GM19467 (cell line): ENCODE data around the gene SHISA9.
"Not testable (repeated sequence)": the region's sequence is repeated elsewhere in the genome, so short reads cannot be mapped to it uniquely, and the experiment has no call there.

Experiments
- ATAC-seq: cut with Tn5 transposase; IDR thresholded peaks from one replicate; pipeline ENCODE4 v1.9.1; 2021; ENCODE audit warnings: mild to moderate bottlenecking, moderate library complexity; ENCODE audit not compliant: unreplicated experiment

Gene SHISA9

GRCh38 chr16:12899529-12900143 is 1.8 kb upstream of the SHISA9 start:
- ATAC-seq: no peak

GRCh38 chr16:12900156-12900555 is 1.2 kb upstream of the SHISA9 start:
- no peak for ATAC-seq

- no peak for ATAC-seq
Measured at GRCh38 chr16:12900599-12901203, 697 bp upstream of the SHISA9 start.

- ATAC-seq: no peak
Measured at GRCh38 chr16:12901204-12901596, 198 bp upstream of the SHISA9 start.

- ATAC-seq: no peak
Measured at GRCh38 chr16:12902511-12903372, 1.3 kb downstream of the SHISA9 start.

GRCh38 chr16:12903407-12904328 is 2.3 kb downstream of the SHISA9 start:
- no peak for ATAC-seq

GRCh38 chr16:12904329-12904671 is 2.9 kb downstream of the SHISA9 start:
- no peak for ATAC-seq

GRCh38 chr16:12906271-12906670 is 4.9 kb downstream of the SHISA9 start:
- no peak for ATAC-seq

GRCh38 chr16:12906765-12907516 is 5.5 kb downstream of the SHISA9 start:
- no peak for ATAC-seq

GRCh38 chr16:12907670-12908233 is 6.4 kb downstream of the SHISA9 start:
- no peak for ATAC-seq

- ATAC-seq: no peak
Measured at GRCh38 chr16:12917246-12917645, 15.8 kb downstream of the SHISA9 start.

GRCh38 chr16:12917653-12918052 is 16.3 kb downstream of the SHISA9 start:
- ATAC-seq: no peak

- no peak for ATAC-seq
Measured at GRCh38 chr16:12920739-12921138, 19.3 kb downstream of the SHISA9 start.

- not testable (repeated sequence) for ATAC-seq
Measured at GRCh38 chr16:12923640-12924039, 22.2 kb downstream of the SHISA9 start.

GRCh38 chr16:12925026-12925800 is 23.8 kb downstream of the SHISA9 start:
- no peak for ATAC-seq

- ATAC-seq: no peak
Measured at GRCh38 chr16:12927591-12927990, 26.2 kb downstream of the SHISA9 start.

GRCh38 chr16:12930881-12931280 is 29.5 kb downstream of the SHISA9 start:
- no peak for ATAC-seq

GRCh38 chr16:12936391-12936790 is 35.0 kb downstream of the SHISA9 start:
- no peak for ATAC-seq

GRCh38 chr16:12941896-12942295 is 40.5 kb downstream of the SHISA9 start:
- ATAC-seq: no peak
